Liver (tissue), 9 donors: ENCODE data around the gene GSTT4. TPM values are rescaled to one million over a fixed set of nuclear protein-coding genes. Genes with fewer than 3 reads are reported as not detected.

ENCODE experiments used
- DNase-seq: peaks from one replicate; pipeline ENCODE4 v3.0.0-alpha.2; 2017; ENCODE audit warnings: low spot score
- H3K27ac ChIP-seq, 2 donors: one replicate each; pipeline ENCODE4 v1.7.0; 2013; ENCODE audit warnings: inconsistent platforms in 2 of 2, low read length in 2 of 2, control low read depth in 1 of 2, low read depth in 1 of 2, mild to moderate bottlenecking in 1 of 2
- H3K27me3 ChIP-seq, 4 donors: one replicate each; pipeline versions ENCODE4 v1.6.1 to v1.7.0; 2013; ENCODE audit warnings: low read length in 3 of 4, inconsistent platforms in 1 of 4, mild to moderate bottlenecking in 1 of 4, moderate library complexity in 1 of 4; ENCODE audit not compliant: control insufficient read depth in 4 of 4, insufficient read depth in 4 of 4
- H3K36me3 ChIP-seq, 4 donors: one replicate each; pipeline versions ENCODE4 v1.6.1 to v1.7.0; 2013; ENCODE audit warnings: low read length in 3 of 4, mild to moderate bottlenecking in 3 of 4, low read depth in 1 of 4, moderate library complexity in 1 of 4; ENCODE audit not compliant: control insufficient read depth in 4 of 4, insufficient read depth in 3 of 4
- H3K4me1 ChIP-seq, 4 donors: one replicate each; pipeline versions ENCODE4 v1.6.1 to v1.7.0; 2013; ENCODE audit warnings: low read length in 3 of 4, mild to moderate bottlenecking in 3 of 4, moderate library complexity in 1 of 4; ENCODE audit not compliant: control insufficient read depth in 4 of 4, insufficient read depth in 4 of 4
- H3K4me3 ChIP-seq, 3 donors: one replicate each; pipeline versions ENCODE4 v1.6.1 to v1.7.0; 2013; ENCODE audit warnings: low read length in 3 of 3, control low read depth in 1 of 3, low read depth in 1 of 3, mild to moderate bottlenecking in 1 of 3
- H3K9ac ChIP-seq, 2 donors: one replicate each; pipeline ENCODE4 v1.7.0; 2013; ENCODE audit warnings: low read length in 2 of 2, mild to moderate bottlenecking in 2 of 2, moderate library complexity in 2 of 2, control low read depth in 1 of 2, low read depth in 1 of 2
- H3K9me3 ChIP-seq, 4 donors: one replicate each; pipeline versions ENCODE4 v1.6.1 to v1.7.0; 2013; ENCODE audit warnings: low read length in 3 of 4; ENCODE audit not compliant: control insufficient read depth in 4 of 4
- CTCF ChIP-seq: fragments of 150-350 bp; IDR thresholded peaks from 2 replicates; pipeline ENCODE4 v1.5.1; 2017; ENCODE audit warnings: improper control_type of control experiment, low read depth, low read length; ENCODE audit not compliant: missing input control
- EGR1 ChIP-seq, 2 donors: IDR thresholded peaks; 2 replicates each; pipeline ENCODE4 v1.6.1; 2016 to 2018; ENCODE audit warnings: antibody characterized with exemption in 2 of 2, low read depth in 2 of 2
- FOXA1 ChIP-seq: IDR thresholded peaks from 2 replicates; pipeline ENCODE4 v1.6.1; 2016; ENCODE audit warnings: antibody characterized with exemption
- FOXA2 ChIP-seq: IDR thresholded peaks from 2 replicates; pipeline ENCODE4 v1.6.1; 2016; ENCODE audit warnings: antibody characterized with exemption
- GABPA ChIP-seq, 2 donors: IDR thresholded peaks in 1 of 2; conservative IDR thresholded peaks in 1 of 2; 2 replicates each; pipeline ENCODE4 v1.6.1; 2016; ENCODE audit warnings: antibody characterized with exemption in 2 of 2, mild to moderate bottlenecking in 1 of 2, moderate library complexity in 1 of 2
- HNF4A ChIP-seq, 2 donors: conservative IDR thresholded peaks; 2 replicates each; pipeline ENCODE4 v1.6.1; 2016; ENCODE audit warnings: antibody characterized with exemption in 2 of 2, mild to moderate bottlenecking in 2 of 2
- HNF4G ChIP-seq: IDR thresholded peaks from 2 replicates; pipeline ENCODE4 v1.6.1; 2016; ENCODE audit warnings: antibody characterized with exemption
- JUND ChIP-seq, 2 donors: IDR thresholded peaks; 2 replicates each; pipeline ENCODE4 v1.6.1; 2016; ENCODE audit warnings: antibody characterized with exemption in 2 of 2
- NR2F2 ChIP-seq: IDR thresholded peaks from 2 replicates; pipeline ENCODE4 v1.6.1; 2016; ENCODE audit warnings: antibody characterized with exemption
- RAD21 ChIP-seq, 2 donors: IDR thresholded peaks; 2 replicates each; pipeline ENCODE4 v1.6.1; 2016; ENCODE audit warnings: antibody characterized with exemption in 2 of 2, mild to moderate bottlenecking in 2 of 2
- REST ChIP-seq: IDR thresholded peaks from 2 replicates; pipeline ENCODE4 v1.6.1; 2016; ENCODE audit warnings: antibody characterized with exemption, mild to moderate bottlenecking
- RXRA ChIP-seq, 2 donors: IDR thresholded peaks; 2 replicates each; pipeline ENCODE4 v1.6.1; 2017 to 2018; ENCODE audit warnings: antibody characterized with exemption in 2 of 2, mild to moderate bottlenecking in 1 of 2
- SP1 ChIP-seq: IDR thresholded peaks from 2 replicates; pipeline ENCODE4 v1.6.1; 2018; ENCODE audit warnings: antibody characterized with exemption, mild to moderate bottlenecking
- TAF1 ChIP-seq: conservative IDR thresholded peaks from 2 replicates; pipeline ENCODE4 v1.6.1; 2016; ENCODE audit warnings: antibody characterized with exemption, mild to moderate bottlenecking
- YY1 ChIP-seq: IDR thresholded peaks from 2 replicates; pipeline ENCODE4 v1.6.1; 2016; ENCODE audit warnings: antibody characterized with exemption, mild to moderate bottlenecking
- WGBS: extraction: QIAGEN DNeasy Blood & Tissue Kit; methylation state at CpG from one replicate; pipeline ENCODE4 v1.1.7; 2013; 5-methylcytosine and 5-hydroxymethylcytosine counted together
- polyA plus RNA-seq, 2 donors: library from polyadenylated mRNA; stranded (reverse) in 1 of 2; unstranded in 1 of 2; fragments of 200-250 nt in 1 of 2; fragments of >200 nt in 1 of 2; fragmentation: Nextera tagmentation in 1 of 2; extraction: Ambion mirVana in 1 of 2; gene quantifications; one replicate each; pipeline versions ENCODE4 v1.2.1 to v1.2.3, GENCODE V29; 2013 to 2015
- total RNA-seq, 2 donors: library from RNA; depleted of rRNA; stranded (reverse); fragments of >200 nt; gene quantifications; one replicate each; pipeline ENCODE4 v1.2.3, GENCODE V29; 2014
- TF ChIP-seq, protein P1 (sequence below): IDR thresholded peaks from 2 replicates; pipeline ENCODE4 v1.6.1; 2016; ENCODE audit warnings: antibody characterized with exemption
- TF ChIP-seq, protein P2 (sequence below): IDR thresholded peaks from 2 replicates; pipeline ENCODE4 v1.6.1; 2016; ENCODE audit warnings: antibody characterized with exemption
- TF ChIP-seq, protein P3 (sequence below): IDR thresholded peaks from 2 replicates; pipeline ENCODE4 v1.6.1; 2016; ENCODE audit warnings: antibody characterized with exemption
- donor health status: healthy.
- donor health status: healthy.
- donor health status: healthy.
- donor health status: healthy.
- donor health status: healthy.

GSTT4 gene
- total and polyA plus RNA-seq, 4 donors, result not detected

DNA sequence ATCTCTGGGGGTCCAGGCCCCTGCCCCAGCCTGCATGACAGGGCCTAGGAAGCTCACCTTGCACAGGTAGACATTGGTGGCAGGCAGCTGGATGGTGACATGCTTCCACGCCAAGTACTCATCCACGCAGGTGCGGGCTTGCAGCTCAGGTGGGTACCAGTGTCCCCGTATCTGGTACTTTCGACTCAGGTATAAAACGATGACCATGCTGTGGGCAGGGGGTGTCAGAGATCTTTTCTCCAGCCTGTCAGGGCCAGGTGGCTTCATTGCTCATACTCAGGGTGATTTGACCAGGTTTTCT, 1.6 kb upstream of the GSTT4 start:
- H3K4me3 ChIP-seq, result no peak overlapping the region
- no peaks in the 10 kb centered on the region for H3K36me3 ChIP-seq
- H3K27ac ChIP-seq, result no peak overlapping the region
- DNase-seq, result no peak
- H3K9ac ChIP-seq, result no peak overlapping the region
- WGBS, result 89% methylated on average over 6 of the region's 6 CpGs
- H3K4me1 ChIP-seq, result peaks cover 0 to 9% (median 4%) of the 10 kb centered on the region in 4 donors
- H3K9me3 ChIP-seq, result no peaks in the 10 kb centered on the region
- TF ChIP-seq, protein P1, sequence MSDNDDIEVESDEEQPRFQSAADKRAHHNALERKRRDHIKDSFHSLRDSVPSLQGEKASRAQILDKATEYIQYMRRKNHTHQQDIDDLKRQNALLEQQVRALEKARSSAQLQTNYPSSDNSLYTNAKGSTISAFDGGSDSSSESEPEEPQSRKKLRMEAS, result no peak
- TF ChIP-seq, protein P2, sequence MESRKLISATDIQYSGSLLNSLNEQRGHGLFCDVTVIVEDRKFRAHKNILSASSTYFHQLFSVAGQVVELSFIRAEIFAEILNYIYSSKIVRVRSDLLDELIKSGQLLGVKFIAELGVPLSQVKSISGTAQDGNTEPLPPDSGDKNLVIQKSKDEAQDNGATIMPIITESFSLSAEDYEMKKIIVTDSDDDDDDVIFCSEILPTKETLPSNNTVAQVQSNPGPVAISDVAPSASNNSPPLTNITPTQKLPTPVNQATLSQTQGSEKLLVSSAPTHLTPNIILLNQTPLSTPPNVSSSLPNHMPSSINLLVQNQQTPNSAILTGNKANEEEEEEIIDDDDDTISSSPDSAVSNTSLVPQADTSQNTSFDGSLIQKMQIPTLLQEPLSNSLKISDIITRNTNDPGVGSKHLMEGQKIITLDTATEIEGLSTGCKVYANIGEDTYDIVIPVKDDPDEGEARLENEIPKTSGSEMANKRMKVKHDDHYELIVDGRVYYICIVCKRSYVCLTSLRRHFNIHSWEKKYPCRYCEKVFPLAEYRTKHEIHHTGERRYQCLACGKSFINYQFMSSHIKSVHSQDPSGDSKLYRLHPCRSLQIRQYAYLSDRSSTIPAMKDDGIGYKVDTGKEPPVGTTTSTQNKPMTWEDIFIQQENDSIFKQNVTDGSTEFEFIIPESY, result no peak
- TF ChIP-seq RAD21 (IDR thresholded peaks at IDR 0.05) (no peak), TAF1 (no peak), JUND (IDR thresholded peaks at IDR 0.05) (no peak), HNF4A (conservative IDR thresholded peaks at IDR 0.05) (no peak), REST (no peak), FOXA1 (no peak), RXRA (IDR thresholded peaks at IDR 0.05) (no peak), GABPA (IDR thresholded peaks at IDR 0.05 in 1 of 2, conservative IDR thresholded peaks at IDR 0.05 in 1 of 2) (no peak), EGR1 (IDR thresholded peaks at IDR 0.05; ENCODE audit: low read depth in 2 of 2) (no peak), NR2F2 (no peak), CTCF (no peak), SP1 (no peak), FOXA2 (no peak), HNF4G (no peak), YY1 (no peak)
- TF ChIP-seq, protein P3, sequence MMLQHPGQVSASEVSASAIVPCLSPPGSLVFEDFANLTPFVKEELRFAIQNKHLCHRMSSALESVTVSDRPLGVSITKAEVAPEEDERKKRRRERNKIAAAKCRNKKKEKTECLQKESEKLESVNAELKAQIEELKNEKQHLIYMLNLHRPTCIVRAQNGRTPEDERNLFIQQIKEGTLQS, result no peak
- no peaks in the 10 kb centered on the region for H3K27me3 ChIP-seq
